ENCODE data around the gene PRSS48. TPM values are rescaled to one million over a fixed set of nuclear protein-coding genes. Genes with fewer than 3 reads are reported as not detected.

The PRSS48 gene
- total RNA-seq, 1 donor from 2014 or later, result not detected

DNA sequence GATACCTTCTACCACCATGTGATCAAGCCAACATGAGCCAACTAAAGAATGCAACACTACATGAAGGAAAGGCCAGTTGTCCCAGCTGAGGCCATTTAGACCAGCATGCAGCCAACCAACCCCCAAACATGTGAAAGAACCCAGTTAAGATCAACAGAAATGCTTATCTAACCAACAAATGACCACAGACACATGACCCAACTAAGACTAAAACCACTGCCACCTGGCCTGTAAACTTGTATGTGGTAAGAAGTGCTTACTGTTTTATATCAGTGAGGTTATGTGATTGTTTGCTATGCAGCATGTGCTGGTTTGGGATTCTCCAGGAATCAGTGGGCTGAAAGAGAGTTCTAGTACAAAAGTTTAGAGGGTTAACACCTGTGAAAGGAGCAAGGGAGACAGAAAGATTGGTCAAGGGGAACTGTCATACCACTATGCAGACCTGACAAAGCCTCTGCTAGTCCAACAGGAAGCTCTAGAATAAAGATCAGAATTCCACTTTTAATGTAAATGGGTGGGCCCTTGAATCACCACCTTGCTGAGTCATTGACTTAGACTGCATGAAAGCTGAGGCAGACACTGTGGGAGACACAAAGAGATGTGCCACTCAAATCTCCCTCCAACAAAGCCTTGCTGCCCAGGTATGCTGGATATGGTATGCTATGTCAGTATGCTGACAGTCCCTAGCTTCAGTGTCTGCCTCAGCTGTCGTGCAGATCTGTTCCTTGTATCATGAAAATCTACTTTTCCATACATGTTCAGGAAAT is 54.5 kb downstream of the PRSS48 start:
- H3K27ac Mint-ChIP-seq, result no peak overlapping the region
- H3K27ac ChIP-seq, result no peak overlapping the region
- H4K20me1 ChIP-seq (ENCODE audit: low read depth), result no peaks in the 10 kb centered on the region
- H3K79me2 ChIP-seq (ENCODE audit: low read depth), result no peaks in the 10 kb centered on the region
- DNase-seq (ENCODE audit: low spot score), result no peak
- no peak overlapping the region for H3K9ac ChIP-seq
- H3K27me3 Mint-ChIP-seq (ENCODE audit: insufficient read depth, low read depth), result peaks cover 4% of the 10 kb centered on the region
- TF ChIP-seq EZH2phosphoT487 (IDR thresholded peaks at IDR 0.05), result no peak
- TF ChIP-seq EZH2 (IDR thresholded peaks at IDR 0.05), result no peak
- no peak for TF ChIP-seq CTCF (IDR thresholded peaks at IDR 0.05)
- H3K4me3 ChIP-seq, result no peak overlapping the region
- peaks cover 7% of the 10 kb centered on the region for H3F3A ChIP-seq (ENCODE audit: low read depth)
- H3K36me3 Mint-ChIP-seq, result no peaks in the 10 kb centered on the region
- no peak overlapping the region for H3K4me2 ChIP-seq
- no peaks in the 10 kb centered on the region for H3K4me1 ChIP-seq
- no peaks in the 10 kb centered on the region for H3K36me3 ChIP-seq
- H2AFZ ChIP-seq (replicated peaks), result no peak overlapping the region
- H3K4me1 Mint-ChIP-seq, result no peaks in the 10 kb centered on the region
- no peak overlapping the region for H3K4me3 Mint-ChIP-seq
- no peaks in the 10 kb centered on the region for H3K9me3 Mint-ChIP-seq
- H3K27me3 ChIP-seq, result peaks cover 6% of the 10 kb centered on the region
- no peaks in the 10 kb centered on the region for H3K9me3 ChIP-seq (ENCODE audit: low read depth)

- no peaks in the 10 kb centered on the region for H3K27me3 ChIP-seq
- Mint-ChIP-seq H3K9me3 (no peaks in the 10 kb centered on the region), H3K4me1 (no peaks in the 10 kb centered on the region), H3K27ac (no peak overlapping the region), H3K4me3 (no peak overlapping the region), H3K36me3 (no peaks in the 10 kb centered on the region), H3K27me3 (ENCODE audit: insufficient read depth, low read depth) (no peaks in the 10 kb centered on the region)
- H3K9me3 ChIP-seq (ENCODE audit: low read depth), result no peaks in the 10 kb centered on the region
- H3K36me3 ChIP-seq, result no peaks in the 10 kb centered on the region
- no peak overlapping the region for H3K4me2 ChIP-seq
- TF ChIP-seq EZH2phosphoT487 (IDR thresholded peaks at IDR 0.05), result no peak
- no peak for TF ChIP-seq EZH2 (IDR thresholded peaks at IDR 0.05)
- H3K4me1 ChIP-seq, result no peaks in the 10 kb centered on the region
- H3K4me3 ChIP-seq, result no peak overlapping the region
- H4K20me1 ChIP-seq (ENCODE audit: low read depth), result no peaks in the 10 kb centered on the region
- no peak overlapping the region for H3K27ac ChIP-seq
- DNase-seq (ENCODE audit: low spot score), result no peak
- H2AFZ ChIP-seq (replicated peaks), result no peak overlapping the region
- H3K79me2 ChIP-seq (ENCODE audit: low read depth), result no peaks in the 10 kb centered on the region
- H3K9ac ChIP-seq, result no peak overlapping the region
- H3F3A ChIP-seq (ENCODE audit: low read depth), result no peaks in the 10 kb centered on the region
These were observed 62.5 kb downstream of the PRSS48 start for GRCh38 chr4:151339467-151339866.

DNA sequence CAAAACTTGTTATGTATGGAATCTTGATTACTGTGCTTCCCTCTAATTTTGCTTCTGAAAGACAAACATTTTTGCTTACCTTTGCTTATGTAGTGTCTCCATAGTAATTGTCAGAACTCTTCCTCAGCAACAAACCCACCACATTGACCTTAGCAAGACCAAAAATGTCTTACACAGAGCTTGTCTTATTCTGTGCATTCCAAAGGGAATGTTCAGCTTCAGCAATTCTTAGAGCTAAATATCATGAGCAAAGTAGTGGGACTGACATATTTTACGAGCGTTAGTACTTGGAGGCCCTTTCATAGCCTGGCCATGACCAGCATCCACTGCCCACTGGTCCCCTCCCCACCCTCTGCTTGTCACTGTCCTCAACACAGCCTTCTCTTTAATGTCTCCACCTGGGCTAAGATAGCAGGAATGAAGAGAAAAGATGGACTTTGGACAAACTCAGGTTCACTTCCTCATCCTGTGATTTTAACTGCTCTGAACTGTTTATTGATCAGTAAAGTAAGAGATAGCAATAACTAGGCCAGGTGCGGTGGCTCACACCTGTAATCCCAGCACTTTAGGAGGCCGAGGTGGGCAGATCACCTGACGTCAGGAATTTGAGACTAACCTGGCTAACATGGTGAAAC is 63.9 kb downstream of the PRSS48 start:
- H3K79me2 ChIP-seq (ENCODE audit: low read depth), result no peaks in the 10 kb centered on the region
- no peak overlapping the region for H3K27ac ChIP-seq
- no peak for TF ChIP-seq EZH2 (IDR thresholded peaks at IDR 0.05)
- TF ChIP-seq CTCF (IDR thresholded peaks at IDR 0.05), result no peak
- no peak for TF ChIP-seq EZH2phosphoT487 (IDR thresholded peaks at IDR 0.05)
- no peaks in the 10 kb centered on the region for H4K20me1 ChIP-seq (ENCODE audit: low read depth)
- no peak overlapping the region for H2AFZ ChIP-seq (replicated peaks)
- no peak overlapping the region for H3K4me3 ChIP-seq
- H3F3A ChIP-seq (ENCODE audit: low read depth), result no peaks in the 10 kb centered on the region
- H3K9me3 ChIP-seq (ENCODE audit: low read depth), result no peaks in the 10 kb centered on the region
- no peaks in the 10 kb centered on the region for H3K27me3 Mint-ChIP-seq (ENCODE audit: insufficient read depth, low read depth)
- no peak overlapping the region for H3K27ac Mint-ChIP-seq
- no peaks in the 10 kb centered on the region for H3K36me3 ChIP-seq
- no peak for DNase-seq (ENCODE audit: low spot score)
- H3K9ac ChIP-seq, result no peak overlapping the region
- H3K27me3 ChIP-seq, result no peaks in the 10 kb centered on the region
- no peaks in the 10 kb centered on the region for H3K4me1 Mint-ChIP-seq
- H3K4me1 ChIP-seq, result peaks cover 1% of the 10 kb centered on the region
- H3K4me3 Mint-ChIP-seq, result no peak overlapping the region
- no peak overlapping the region for H3K4me2 ChIP-seq
- no peaks in the 10 kb centered on the region for H3K9me3 Mint-ChIP-seq
- H3K36me3 Mint-ChIP-seq, result no peaks in the 10 kb centered on the region

Small RNA genes lying within 50 kb of the gene (small RNA-seq; reads per million reads assigned to genes)
- gene AC104819.2 (not detected), gene RNU6-1282P (not detected)

Other genes starting within 250 kb of the PRSS48 start
- 6,330 and 9,356 TPM in 2 replicates for gene RPS3A, start 177.5 kb upstream of the PRSS48 start, total RNA-seq (ENCODE audit: low replicate concordance)
- 38.3 and 39.3 TPM in 2 replicates for gene SH3D19, start 48.4 kb downstream of the PRSS48 start, total RNA-seq (ENCODE audit: low replicate concordance)
- gene FHIP1A, start 132.0 kb downstream of the PRSS48 start, total RNA-seq (ENCODE audit: low replicate concordance), result 12.7 and 25.7 TPM in 2 replicates

Measured in neural progenitor cell (in vitro differentiated cells).